ENCODE results near the gene NFATC4.

Gene NFATC4

DNA sequence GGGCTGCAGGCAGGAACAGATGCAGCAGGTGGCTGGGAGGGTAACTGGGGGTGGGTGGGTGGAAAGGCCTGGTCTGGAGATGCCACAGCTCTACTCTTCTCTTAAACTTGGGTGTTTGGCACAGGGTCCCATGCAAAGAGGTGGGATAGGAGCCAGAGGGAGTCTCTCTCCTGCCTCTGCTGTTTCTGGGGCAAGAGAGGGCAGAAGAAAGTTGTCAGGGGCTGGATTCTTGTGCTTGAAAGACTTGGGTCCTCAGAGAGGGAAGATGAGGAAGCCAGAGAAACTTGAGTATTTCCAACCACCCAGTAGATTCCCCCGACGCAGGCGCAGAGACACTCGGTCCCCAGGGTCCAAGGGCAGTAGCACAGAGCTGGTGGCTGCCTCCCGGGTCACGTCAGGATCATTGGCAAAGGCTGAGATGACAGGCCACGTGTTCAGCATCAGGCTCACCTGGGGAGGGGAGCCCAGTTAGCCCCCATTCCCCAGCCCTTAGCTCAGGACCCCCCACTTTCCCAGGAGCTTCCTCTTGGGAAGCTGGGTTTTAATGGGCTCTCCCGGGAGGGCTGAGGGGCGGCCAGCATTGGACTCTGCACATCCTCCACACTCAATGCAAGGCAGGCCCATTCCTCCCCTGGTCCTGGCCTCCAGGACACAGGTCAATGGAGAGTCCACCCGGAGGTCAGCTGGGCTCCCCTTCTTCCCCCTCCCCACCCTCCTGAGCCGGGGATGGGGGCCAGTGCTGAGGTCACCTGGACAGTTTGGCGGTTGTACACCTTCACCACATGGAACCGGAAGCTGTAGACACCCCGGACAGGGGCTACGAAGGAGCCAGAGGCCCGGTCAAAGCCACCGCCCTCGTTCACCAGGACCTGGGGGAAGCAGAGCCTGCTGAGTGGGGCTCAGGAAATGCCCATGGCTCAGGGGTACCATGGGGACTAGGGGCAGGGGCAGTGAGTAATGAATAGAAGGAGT is 59.8 kb downstream of the NFATC4 start:
- DNase-seq (ENCODE audit: extremely low read depth in 1 of 2, low read depth in 1 of 2), result no peak

DNA sequence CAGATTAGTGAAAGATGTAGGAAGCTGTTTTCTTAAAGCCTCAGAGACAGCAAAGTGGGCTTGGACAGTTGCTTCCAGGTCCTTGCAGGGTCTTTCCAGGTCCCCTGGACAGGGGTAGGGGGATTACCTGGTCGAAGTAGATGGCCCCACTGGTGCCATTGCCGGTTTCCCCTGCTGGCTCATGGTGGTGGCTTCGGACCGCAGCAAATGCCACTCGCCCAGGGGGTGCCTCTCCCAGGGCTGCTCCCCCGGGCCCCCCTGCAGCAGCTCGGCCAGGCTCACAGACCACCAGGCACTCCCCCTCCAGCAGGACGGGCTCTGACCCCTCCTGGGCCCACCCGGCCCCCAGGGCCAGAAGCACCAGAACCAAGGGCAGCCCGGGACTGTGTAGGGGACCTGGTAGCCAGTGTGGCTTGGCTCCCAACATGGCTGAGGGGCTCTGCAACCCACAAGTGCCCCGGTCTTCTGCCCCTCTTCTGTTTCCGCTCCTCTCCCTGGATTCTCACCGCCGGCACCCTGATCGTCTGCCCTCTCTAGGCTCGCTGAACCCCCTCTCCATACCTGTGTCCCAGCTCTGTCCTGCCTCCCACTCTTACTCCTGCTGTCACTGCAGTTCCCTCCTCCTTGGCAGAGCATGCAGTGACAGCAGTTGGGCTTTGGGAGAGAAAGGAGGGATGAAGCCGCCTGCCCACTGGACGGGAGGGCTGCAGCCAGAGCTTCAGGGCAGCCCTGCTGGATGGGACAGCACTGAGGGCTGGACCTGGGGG is 60.8 kb downstream of the NFATC4 start:
- DNase-seq (ENCODE audit: extremely low read depth in 1 of 2, low read depth in 1 of 2), result no peak
